Measurements from ENCODE around the gene ZSWIM4. TPM values are rescaled to one million over a fixed set of nuclear protein-coding genes. Genes with fewer than 3 reads are reported as not detected.

The ZSWIM4 gene
- total RNA-seq, 1 donor = 9.0 TPM

DNA sequence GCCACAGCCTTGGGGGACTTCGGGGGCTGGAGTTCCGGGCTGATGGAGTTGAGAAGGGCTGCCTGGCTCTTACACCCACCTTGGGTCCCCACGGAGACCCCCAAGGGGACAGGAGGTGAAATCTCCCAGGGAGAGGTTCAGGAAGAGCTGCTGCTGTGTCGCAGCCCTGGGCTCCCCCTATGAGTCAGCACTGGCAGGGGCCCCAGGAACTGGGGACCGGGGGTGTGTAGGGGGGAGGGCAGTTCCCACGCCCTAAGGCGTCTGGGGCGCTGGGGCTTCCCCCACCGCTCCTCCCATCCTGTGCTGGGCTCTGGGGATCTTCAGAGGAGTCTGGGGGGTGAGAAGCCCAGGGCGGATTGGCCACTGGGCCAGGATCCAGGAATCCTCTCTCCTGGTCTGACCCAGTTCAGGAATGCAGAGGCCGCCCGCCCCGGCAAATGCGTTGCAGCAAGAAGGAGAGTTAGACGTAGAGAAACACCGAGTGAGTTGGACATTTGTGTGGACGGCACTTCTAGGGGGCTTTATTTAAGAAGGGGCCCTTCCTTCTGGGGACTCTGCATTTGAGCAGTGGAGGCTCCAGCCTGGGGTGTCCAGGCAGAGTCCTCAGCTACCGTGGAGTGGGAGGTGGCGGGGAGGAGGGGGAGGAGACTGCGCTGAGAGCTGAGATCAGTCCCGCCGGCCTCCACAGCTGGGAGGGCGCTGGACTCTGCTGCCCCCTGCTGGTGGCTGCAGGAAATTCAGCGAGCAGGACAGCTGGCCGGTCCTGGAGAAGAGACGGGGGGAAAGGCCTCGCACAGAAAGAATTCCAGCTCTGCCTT, 66.7 kb downstream of the ZSWIM4 start:
- H3K4me2 ChIP-seq (ENCODE audit: insufficient read depth, low read length) = peak overlapping the region; percentile 82
- H2AFZ ChIP-seq (ENCODE audit: low read length) = peak overlapping the region; percentile 74
- peaks cover 3% of the 10 kb centered on the region for H4K20me1 ChIP-seq (ENCODE audit: insufficient read depth, low read length)
- H3K27me3 ChIP-seq (ENCODE audit: insufficient read depth, low read length) = peaks cover 8% of the 10 kb centered on the region
- peaks cover 9% of the 10 kb centered on the region for H3K4me1 ChIP-seq (ENCODE audit: insufficient read depth, low read length)
- H3K27ac ChIP-seq (ENCODE audit: low read depth, low read length) = peak overlapping the region; percentile 79
- H3K36me3 ChIP-seq (ENCODE audit: insufficient read depth, low read length) = no peaks in the 10 kb centered on the region
- peak overlapping the region; percentile 71 for H3K4me3 ChIP-seq (ENCODE audit: insufficient read depth, low read length)
- DNase-seq (ENCODE audit: insufficient read length, low spot score, missing footprints) = peak; percentile 100
- peak; percentile 79 for TF ChIP-seq CTCF (IDR thresholded peaks at IDR 0.05; ENCODE audit: extremely low read depth, low read depth, low read length)
- H3K79me2 ChIP-seq (ENCODE audit: insufficient read depth, low read length) = peaks cover 3% of the 10 kb centered on the region
- no peaks in the 10 kb centered on the region for H3K9me3 ChIP-seq (ENCODE audit: low read depth, low read length)

- no peak overlapping the region for H2AFZ ChIP-seq (ENCODE audit: low read length)
- H3K27me3 ChIP-seq (ENCODE audit: insufficient read depth, low read length) = peaks cover 8% of the 10 kb centered on the region
- peaks cover 3% of the 10 kb centered on the region for H4K20me1 ChIP-seq (ENCODE audit: insufficient read depth, low read length)
- no peaks in the 10 kb centered on the region for H3K9me3 ChIP-seq (ENCODE audit: low read depth, low read length)
- H3K4me3 ChIP-seq (ENCODE audit: insufficient read depth, low read length) = no peak overlapping the region
- no peak for TF ChIP-seq CTCF (IDR thresholded peaks at IDR 0.05; ENCODE audit: extremely low read depth, low read depth, low read length)
- H3K27ac ChIP-seq (ENCODE audit: low read depth, low read length) = no peak overlapping the region
- H3K79me2 ChIP-seq (ENCODE audit: insufficient read depth, low read length) = peaks cover 3% of the 10 kb centered on the region
- H3K4me2 ChIP-seq (ENCODE audit: insufficient read depth, low read length) = no peak overlapping the region
- peaks cover 9% of the 10 kb centered on the region for H3K4me1 ChIP-seq (ENCODE audit: insufficient read depth, low read length)
- no peaks in the 10 kb centered on the region for H3K36me3 ChIP-seq (ENCODE audit: insufficient read depth, low read length)
- peak; percentile 85 for DNase-seq (ENCODE audit: insufficient read length, low spot score, missing footprints)
Observed at GRCh38 chr19:13864046-13864666, 68.9 kb downstream of the ZSWIM4 start.

DNA sequence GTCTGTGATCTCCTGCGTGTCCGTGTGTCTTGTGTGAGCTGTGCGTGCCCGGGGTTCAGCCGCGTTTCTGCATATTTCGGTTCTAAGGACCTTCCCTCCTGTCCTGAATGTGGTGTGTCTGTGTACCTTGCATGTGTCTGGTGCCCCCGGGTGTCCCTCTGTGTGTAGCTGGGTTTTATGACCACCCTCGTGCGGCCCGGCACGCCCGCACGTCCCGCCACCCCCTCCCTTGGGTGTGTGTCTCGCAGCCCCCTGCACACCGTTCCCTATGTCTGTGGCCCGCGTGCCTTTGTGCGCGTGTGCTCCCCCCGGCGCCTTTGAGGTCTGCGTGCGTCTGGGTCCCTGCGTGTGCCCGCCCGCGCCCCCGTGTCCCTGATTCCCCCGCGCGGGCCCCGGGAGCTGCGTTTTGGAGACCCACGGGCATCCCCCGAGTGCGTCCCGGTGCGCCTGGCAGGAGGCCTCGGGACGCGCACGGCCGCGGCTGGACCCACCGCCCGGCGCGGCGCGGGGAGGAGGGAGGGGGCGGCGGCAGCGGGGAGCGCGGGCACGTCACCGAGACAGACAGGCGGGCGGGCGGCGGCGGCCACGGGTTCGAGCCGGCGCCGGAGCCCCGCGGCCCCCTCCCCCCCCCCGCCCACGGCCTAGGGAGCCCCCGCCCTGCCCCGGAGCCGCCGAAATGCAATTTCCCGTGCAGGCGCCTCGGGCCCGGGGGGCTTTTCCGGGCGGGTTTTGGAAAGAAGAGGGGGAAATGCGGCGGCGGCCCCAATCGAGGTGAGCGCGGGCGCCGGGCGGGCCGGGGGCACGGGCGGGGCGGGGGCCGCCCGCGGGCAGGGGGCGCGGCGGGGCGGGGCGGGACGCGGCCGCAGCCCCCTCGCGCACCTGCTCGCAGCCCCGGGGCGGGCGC, 69.7 kb downstream of the ZSWIM4 start:
- no peak overlapping the region for H3K27ac ChIP-seq (ENCODE audit: low read depth, low read length)
- H3K4me3 ChIP-seq (ENCODE audit: insufficient read depth, low read length) = peak overlapping the region; percentile 74
- no peak for TF ChIP-seq CTCF (IDR thresholded peaks at IDR 0.05; ENCODE audit: extremely low read depth, low read depth, low read length)
- H3K79me2 ChIP-seq (ENCODE audit: insufficient read depth, low read length) = peaks cover 3% of the 10 kb centered on the region
- no peak overlapping the region for H2AFZ ChIP-seq (ENCODE audit: low read length)
- H3K36me3 ChIP-seq (ENCODE audit: insufficient read depth, low read length) = no peaks in the 10 kb centered on the region
- peak; percentile 88 for DNase-seq (ENCODE audit: insufficient read length, low spot score, missing footprints)
- peaks cover 8% of the 10 kb centered on the region for H3K27me3 ChIP-seq (ENCODE audit: insufficient read depth, low read length)
- no peaks in the 10 kb centered on the region for H3K9me3 ChIP-seq (ENCODE audit: low read depth, low read length)
- H4K20me1 ChIP-seq (ENCODE audit: insufficient read depth, low read length) = peaks cover 3% of the 10 kb centered on the region
- H3K4me2 ChIP-seq (ENCODE audit: insufficient read depth, low read length) = peak overlapping the region; percentile 89
- H3K4me1 ChIP-seq (ENCODE audit: insufficient read depth, low read length) = peaks cover 9% of the 10 kb centered on the region

All from osteoblast (primary cell).